Neural progenitor cell (in vitro differentiated cells): Measurements from ENCODE around the gene AP5Z1. TPM values are rescaled to one million over a fixed set of nuclear protein-coding genes. Genes with fewer than 3 reads are reported as not detected.

Experiments
- DNase-seq: peaks from one replicate; pipeline ENCODE4 v3.0.0-alpha.2; 2016; ENCODE audit warnings: low spot score
- H2AFZ ChIP-seq: fragments of 200-600 bp; sonication (generic); replicated peaks from 2 replicates; pipeline ENCODE4 v1.6.1; 2016; ENCODE audit warnings: antibody characterized with exemption
- H3F3A ChIP-seq: fragments of 200-600 bp; sonication (generic); 2 replicates; pipeline ENCODE4 v1.6.1; 2016; ENCODE audit warnings: antibody characterized with exemption, low read depth
- H3K27ac ChIP-seq: fragments of 200-600 bp; sonication (generic); 2 replicates; pipeline ENCODE4 v1.5.1; 2016; ENCODE audit warnings: mild to moderate bottlenecking
- H3K27me3 ChIP-seq: fragments of 200-600 bp; sonication (generic); 2 replicates; pipeline ENCODE4 v1.6.1; 2016; ENCODE audit warnings: mild to moderate bottlenecking, moderate library complexity
- H3K36me3 ChIP-seq: fragments of 200-600 bp; sonication (generic); 2 replicates; pipeline ENCODE4 v1.5.1; 2016
- H3K4me1 ChIP-seq: fragments of 200-600 bp; sonication (generic); 2 replicates; pipeline ENCODE4 v1.6.1; 2016; ENCODE audit warnings: mixed run types
- H3K4me2 ChIP-seq: fragments of 200-600 bp; sonication (generic); 2 replicates; pipeline ENCODE4 v1.6.1; 2016
- H3K4me3 ChIP-seq: fragments of 200-600 bp; sonication (generic); 2 replicates; pipeline ENCODE4 v1.5.1; 2016
- H3K79me2 ChIP-seq: fragments of 200-600 bp; sonication (generic); 2 replicates; pipeline ENCODE4 v1.6.1; 2016; ENCODE audit warnings: low read depth
- H3K9ac ChIP-seq: fragments of 200-600 bp; sonication (generic); 2 replicates; pipeline ENCODE4 v1.6.1; 2016
- H3K9me3 ChIP-seq: fragments of 200-600 bp; sonication (generic); 2 replicates; pipeline ENCODE4 v1.5.1; 2016; ENCODE audit warnings: low read depth
- H4K20me1 ChIP-seq: fragments of 200-600 bp; sonication (generic); 2 replicates; pipeline ENCODE4 v1.6.1; 2016; ENCODE audit warnings: low read depth
- H3K27ac Mint-ChIP-seq: 3 replicates; pipeline ENCODE4 v1.8.0; 2021; ENCODE audit warnings: mixed read lengths
- H3K27me3 Mint-ChIP-seq: 2 replicates; pipeline ENCODE4 v1.8.0; 2022; ENCODE audit warnings: low read depth, mild to moderate bottlenecking, inconsistent platforms, moderate library complexity, mixed read lengths; ENCODE audit not compliant: insufficient read depth
- H3K36me3 Mint-ChIP-seq: 3 replicates; pipeline ENCODE4 v1.8.0; 2021; ENCODE audit warnings: mixed read lengths
- H3K4me1 Mint-ChIP-seq: 3 replicates; pipeline ENCODE4 v1.8.0; 2021; ENCODE audit warnings: mixed read lengths
- H3K4me3 Mint-ChIP-seq: 3 replicates; pipeline ENCODE4 v1.8.0; 2021; ENCODE audit warnings: mild to moderate bottlenecking, moderate library complexity, mixed read lengths
- H3K9me3 Mint-ChIP-seq: 3 replicates; pipeline ENCODE4 v1.8.0; 2020; ENCODE audit warnings: mixed read lengths
- EZH2 ChIP-seq: fragments of 200-600 bp; sonication (generic); IDR thresholded peaks from 2 replicates; pipeline ENCODE4 v1.6.1; 2017; ENCODE audit warnings: antibody characterized with exemption, mild to moderate bottlenecking, moderate library complexity
- EZH2phosphoT487 ChIP-seq: fragments of 200-600 bp; sonication (generic); IDR thresholded peaks from 2 replicates; pipeline ENCODE4 v1.6.1; 2017; ENCODE audit warnings: antibody characterized with exemption
- total RNA-seq: library from RNA; depleted of rRNA; stranded (reverse); fragments of >200 nt; gene quantifications from 2 replicates; pipeline ENCODE4 v1.2.3, GENCODE V29; 2015; ENCODE audit warnings: low replicate concordance
- TF ChIP-seq, protein P1 (sequence below): fragments of 200-600 bp; sonication (generic); IDR thresholded peaks from 2 replicates; pipeline ENCODE4 v1.5.1; 2017; ENCODE audit warnings: antibody characterized with exemption, mild to moderate bottlenecking

Gene AP5Z1
- total RNA-seq, 1 donor from 2014 or later: 8.3 TPM

DNA sequence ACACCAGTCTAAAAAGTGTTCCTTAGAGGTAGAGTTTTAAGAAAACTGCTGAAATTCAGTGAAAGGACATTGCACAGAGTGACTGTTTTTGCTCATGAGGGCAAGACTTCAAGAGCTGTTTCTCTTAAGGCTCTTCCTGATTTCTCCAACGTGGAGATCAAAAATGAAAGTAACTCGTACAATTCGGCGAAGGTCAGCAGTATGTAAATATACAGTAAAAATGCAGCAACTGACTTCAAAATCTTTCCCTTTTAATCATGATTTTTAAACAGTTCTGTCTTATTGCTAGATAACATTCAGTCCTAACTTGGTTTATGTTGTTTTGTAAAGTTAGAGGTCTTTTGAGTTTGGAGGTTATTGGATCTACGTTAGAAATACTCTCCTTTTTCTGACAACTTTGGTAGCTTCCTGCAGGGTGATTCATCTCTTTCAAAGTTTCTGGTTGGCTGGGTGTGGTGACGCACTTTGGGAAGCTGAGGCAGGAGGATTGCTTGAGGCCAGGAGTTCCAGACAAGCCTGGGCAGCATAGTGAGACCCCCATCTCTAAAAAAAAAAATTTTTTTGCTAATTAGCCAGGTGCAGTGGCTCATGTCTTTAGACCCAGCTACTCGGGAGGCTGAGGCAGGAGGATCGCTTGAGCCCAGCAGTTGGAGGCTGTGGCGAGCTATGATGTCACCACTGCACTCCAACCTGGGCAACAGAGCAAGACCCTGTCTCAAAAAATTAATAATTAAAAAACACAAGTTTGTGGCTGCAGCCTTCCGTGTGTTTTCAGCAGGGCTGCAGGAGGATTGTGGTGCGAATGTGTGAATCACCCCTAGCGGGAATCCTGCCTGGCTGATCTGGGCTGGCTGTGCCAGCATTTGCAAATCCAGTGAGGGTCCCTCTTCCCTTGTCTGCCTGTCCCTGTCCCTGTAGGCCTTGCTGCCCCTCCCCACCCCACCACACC, 29.2 kb upstream of the AP5Z1 start:
- Histone ChIP-seq H3K9ac (no peak overlapping the region), H2AFZ (no peak overlapping the region), H3K4me1 (peaks cover 20% of the 10 kb centered on the region), H4K20me1 (peaks cover 2% of the 10 kb centered on the region), H3F3A (peaks cover 32% of the 10 kb centered on the region), H3K4me3 (no peak overlapping the region), H3K4me2 (peak overlapping the region; percentile 76), H3K27me3 (no peaks in the 10 kb centered on the region), H3K27ac (peak overlapping the region; percentile 94), H3K36me3 (no peaks in the 10 kb centered on the region), H3K9me3 (no peaks in the 10 kb centered on the region), H3K79me2 (peaks cover 22% of the 10 kb centered on the region)
- H3K4me3 Mint-ChIP-seq: peak overlapping the region; percentile 3
- H3K27ac Mint-ChIP-seq: peak overlapping the region; percentile 98
- H3K4me1 Mint-ChIP-seq: peaks cover 54% of the 10 kb centered on the region
- peaks cover 9% of the 10 kb centered on the region for H3K27me3 Mint-ChIP-seq
- DNase-seq: no peak
- peaks cover 25% of the 10 kb centered on the region for H3K36me3 Mint-ChIP-seq
- TF ChIP-seq, protein P1, sequence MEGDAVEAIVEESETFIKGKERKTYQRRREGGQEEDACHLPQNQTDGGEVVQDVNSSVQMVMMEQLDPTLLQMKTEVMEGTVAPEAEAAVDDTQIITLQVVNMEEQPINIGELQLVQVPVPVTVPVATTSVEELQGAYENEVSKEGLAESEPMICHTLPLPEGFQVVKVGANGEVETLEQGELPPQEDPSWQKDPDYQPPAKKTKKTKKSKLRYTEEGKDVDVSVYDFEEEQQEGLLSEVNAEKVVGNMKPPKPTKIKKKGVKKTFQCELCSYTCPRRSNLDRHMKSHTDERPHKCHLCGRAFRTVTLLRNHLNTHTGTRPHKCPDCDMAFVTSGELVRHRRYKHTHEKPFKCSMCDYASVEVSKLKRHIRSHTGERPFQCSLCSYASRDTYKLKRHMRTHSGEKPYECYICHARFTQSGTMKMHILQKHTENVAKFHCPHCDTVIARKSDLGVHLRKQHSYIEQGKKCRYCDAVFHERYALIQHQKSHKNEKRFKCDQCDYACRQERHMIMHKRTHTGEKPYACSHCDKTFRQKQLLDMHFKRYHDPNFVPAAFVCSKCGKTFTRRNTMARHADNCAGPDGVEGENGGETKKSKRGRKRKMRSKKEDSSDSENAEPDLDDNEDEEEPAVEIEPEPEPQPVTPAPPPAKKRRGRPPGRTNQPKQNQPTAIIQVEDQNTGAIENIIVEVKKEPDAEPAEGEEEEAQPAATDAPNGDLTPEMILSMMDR: no peak
- TF ChIP-seq EZH2: no peak
- TF ChIP-seq EZH2phosphoT487: no peak
- H3K9me3 Mint-ChIP-seq: no peaks in the 10 kb centered on the region

GRCh38 chr7:4747013-4747412, 28.4 kb upstream of the AP5Z1 start:
- Mint-ChIP-seq H3K4me1 (peaks cover 50% of the 10 kb centered on the region), H3K27me3 (peaks cover 5% of the 10 kb centered on the region), H3K4me3 (peak overlapping the region; percentile 36), H3K27ac (no peak overlapping the region), H3K9me3 (no peaks in the 10 kb centered on the region), H3K36me3 (peaks cover 20% of the 10 kb centered on the region)
- Histone ChIP-seq H3F3A (peaks cover 32% of the 10 kb centered on the region), H3K4me3 (no peak overlapping the region), H3K27me3 (no peaks in the 10 kb centered on the region), H3K9me3 (no peaks in the 10 kb centered on the region), H4K20me1 (peaks cover 3% of the 10 kb centered on the region), H3K79me2 (peaks cover 22% of the 10 kb centered on the region), H3K27ac (no peak overlapping the region), H3K4me2 (no peak overlapping the region), H3K9ac (no peak overlapping the region), H2AFZ (no peak overlapping the region), H3K4me1 (peaks cover 20% of the 10 kb centered on the region), H3K36me3 (no peaks in the 10 kb centered on the region)
- TF ChIP-seq EZH2phosphoT487: no peak
- TF ChIP-seq, protein P1: no peak
- no peak for TF ChIP-seq EZH2
- no peak for DNase-seq

DNA sequence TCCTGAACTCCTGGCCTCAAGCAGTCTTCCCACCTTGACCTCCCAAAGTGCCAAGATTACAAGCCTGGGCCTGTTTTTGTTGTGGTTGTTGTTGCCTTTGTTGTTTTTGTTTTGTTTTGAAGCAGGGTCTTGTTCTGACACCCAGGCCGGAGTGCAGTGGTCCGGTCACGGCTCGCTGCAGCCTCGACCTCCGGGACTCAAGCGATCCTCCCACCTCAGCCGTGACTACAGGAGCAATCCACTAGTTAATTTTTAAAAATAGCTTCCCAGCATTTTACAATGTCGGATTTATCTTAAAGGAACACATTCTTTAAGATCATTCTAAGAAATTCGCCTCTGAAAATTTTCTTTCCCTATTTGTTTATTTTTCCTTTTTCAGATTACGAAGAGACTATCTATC, 27.7 kb upstream of the AP5Z1 start:
- Mint-ChIP-seq H3K9me3 (no peaks in the 10 kb centered on the region), H3K27me3 (peaks cover 4% of the 10 kb centered on the region), H3K4me3 (peak overlapping the region; percentile 44), H3K4me1 (peaks cover 49% of the 10 kb centered on the region), H3K27ac (peak overlapping the region; percentile 18), H3K36me3 (peaks cover 20% of the 10 kb centered on the region)
- Histone ChIP-seq H3K4me1 (peaks cover 20% of the 10 kb centered on the region), H4K20me1 (peaks cover 3% of the 10 kb centered on the region), H3K36me3 (no peaks in the 10 kb centered on the region), H3F3A (peaks cover 32% of the 10 kb centered on the region), H3K27ac (no peak overlapping the region), H3K27me3 (no peaks in the 10 kb centered on the region), H3K79me2 (peaks cover 22% of the 10 kb centered on the region), H2AFZ (no peak overlapping the region), H3K9me3 (no peaks in the 10 kb centered on the region), H3K9ac (no peak overlapping the region), H3K4me3 (no peak overlapping the region), H3K4me2 (no peak overlapping the region)
- no peak for TF ChIP-seq EZH2
- no peak for TF ChIP-seq EZH2phosphoT487
- DNase-seq: no peak

DNA sequence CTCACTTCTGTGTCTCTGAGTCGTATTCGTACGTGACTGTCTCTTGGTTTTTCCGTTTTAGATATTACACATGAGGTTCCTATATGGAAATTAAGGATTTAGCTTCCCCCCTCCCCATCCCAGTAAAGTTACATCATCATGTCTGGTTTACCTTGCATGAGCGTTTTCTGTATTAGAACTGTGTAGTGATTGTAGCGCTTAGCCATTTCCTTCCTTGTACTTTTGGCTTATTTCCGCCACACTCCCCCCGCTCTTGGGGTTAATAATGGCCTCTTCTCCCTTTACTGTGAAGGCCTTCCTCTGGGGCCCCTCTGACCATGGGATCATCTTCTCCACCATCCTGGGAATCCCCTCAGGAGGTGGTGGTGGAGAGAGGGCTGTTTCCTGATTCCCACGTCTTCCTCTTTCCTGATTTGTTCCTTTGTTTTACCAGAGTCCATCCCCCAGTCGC, 27.2 kb upstream of the AP5Z1 start:
- TF ChIP-seq EZH2: no peak
- TF ChIP-seq EZH2phosphoT487: no peak
- TF ChIP-seq, protein P1: no peak
- H3K4me1 Mint-ChIP-seq: peaks cover 45% of the 10 kb centered on the region
- H3K27me3 ChIP-seq: no peaks in the 10 kb centered on the region
- H3K36me3 Mint-ChIP-seq: peaks cover 20% of the 10 kb centered on the region
- no peak overlapping the region for H3K27ac ChIP-seq
- no peak overlapping the region for H3K4me3 ChIP-seq
- no peak overlapping the region for H3K4me3 Mint-ChIP-seq
- H3K4me1 ChIP-seq: peaks cover 20% of the 10 kb centered on the region
- H4K20me1 ChIP-seq: peaks cover 6% of the 10 kb centered on the region
- no peak for DNase-seq
- no peaks in the 10 kb centered on the region for H3K9me3 Mint-ChIP-seq
- peaks cover 22% of the 10 kb centered on the region for H3K79me2 ChIP-seq
- no peak overlapping the region for H3K9ac ChIP-seq
- H2AFZ ChIP-seq: no peak overlapping the region
- no peaks in the 10 kb centered on the region for H3K9me3 ChIP-seq
- H3K36me3 ChIP-seq: no peaks in the 10 kb centered on the region
- H3F3A ChIP-seq: peaks cover 29% of the 10 kb centered on the region
- peak overlapping the region; percentile 18 for H3K27ac Mint-ChIP-seq
- H3K4me2 ChIP-seq: no peak overlapping the region
- H3K27me3 Mint-ChIP-seq: peaks cover 6% of the 10 kb centered on the region
